Activated T-helper 17 cell treated with anti-CD3 and anti-CD28 coated beads, Interleukin-2, amount 50 U/mL, for 72 hours (primary cell): ENCODE data around the gene KIF3A. TPM values are rescaled to one million over a fixed set of nuclear protein-coding genes. Genes with fewer than 3 reads are reported as not detected.

ENCODE experiments used
- ATAC-seq: fragments of 150-1000 bp; cut with Tn5 transposase; replicated peaks from 2 replicates; pipeline ENCODE4 v1.10.0; 2021; ENCODE audit warnings: mild to moderate bottlenecking, moderate library complexity
- H3K27ac Mint-ChIP-seq: one replicate; pipeline ENCODE4 v1.8.0; 2022; ENCODE audit warnings: mixed read lengths
- H3K27me3 Mint-ChIP-seq: one replicate; pipeline ENCODE4 v1.8.0; 2022; ENCODE audit warnings: mixed read lengths
- H3K36me3 Mint-ChIP-seq: one replicate; pipeline ENCODE4 v1.8.0; 2022; ENCODE audit warnings: low read depth, mild to moderate bottlenecking, mixed read lengths
- H3K4me1 Mint-ChIP-seq: one replicate; pipeline ENCODE4 v1.8.0; 2022; ENCODE audit warnings: mixed read lengths
- H3K4me3 Mint-ChIP-seq: one replicate; pipeline ENCODE4 v1.8.0; 2022; ENCODE audit warnings: mild to moderate bottlenecking, mixed read lengths
- H3K9me3 Mint-ChIP-seq: one replicate; pipeline ENCODE4 v1.8.0; 2022; ENCODE audit warnings: mixed read lengths
- total RNA-seq, 2 donors: library from RNA; stranded (reverse); gene quantifications; one replicate each; pipeline ENCODE4 v1.2.3, GENCODE V29; 2022

The KIF3A gene
- total RNA-seq, 2 donors from 2014 or later = 8.3 to 13.9 TPM

- Mint-ChIP-seq H3K27ac (no peak overlapping the region), H3K4me1 (no peaks in the 10 kb centered on the region), H3K9me3 (no peaks in the 10 kb centered on the region), H3K36me3 (no peaks in the 10 kb centered on the region), H3K27me3 (no peaks in the 10 kb centered on the region), H3K4me3 (no peak overlapping the region)
- no peak for ATAC-seq
Observed at GRCh38 chr5:132675936-132676689, 61.2 kb downstream of the KIF3A start.

- Mint-ChIP-seq H3K36me3 (no peaks in the 10 kb centered on the region), H3K27ac (peak overlapping the region; percentile 63), H3K27me3 (no peaks in the 10 kb centered on the region), H3K4me3 (peak overlapping the region; percentile 49), H3K4me1 (no peaks in the 10 kb centered on the region), H3K9me3 (no peaks in the 10 kb centered on the region)
- ATAC-seq = peak; percentile 83
Observed at GRCh38 chr5:132674671-132675506, 62.5 kb downstream of the KIF3A start.

- Mint-ChIP-seq H3K27me3 (no peaks in the 10 kb centered on the region), H3K4me3 (peak within 1 kb of the TSS; percentile 49), H3K9me3 (no peaks in the 10 kb centered on the region), H3K27ac (peak within 1 kb of the TSS; percentile 63), H3K36me3 (no peaks in the 10 kb centered on the region), H3K4me1 (no peaks in the 10 kb centered on the region)
- ATAC-seq = no peak
Observed at GRCh38 chr5:132673939-132674630, 63.3 kb downstream of the KIF3A start, which contains the start of gene IL4. Gene IL4 (plus strand): TSS chr5:132673989. CDS start chr5:132674051, 62 bp downstream.

GRCh38 chr5:132673488-132673887 lies 63.9 kb downstream of the KIF3A start:
- Mint-ChIP-seq H3K9me3 (no peaks in the 10 kb centered on the region), H3K4me1 (no peaks in the 10 kb centered on the region), H3K4me3 (no peak overlapping the region), H3K36me3 (no peaks in the 10 kb centered on the region), H3K27ac (no peak overlapping the region), H3K27me3 (no peaks in the 10 kb centered on the region)
- ATAC-seq = no peak

- H3K36me3 Mint-ChIP-seq = no peaks in the 10 kb centered on the region
- peaks cover 7% of the 10 kb centered on the region for H3K4me1 Mint-ChIP-seq
- H3K9me3 Mint-ChIP-seq = no peaks in the 10 kb centered on the region
- no peak overlapping the region for H3K27ac Mint-ChIP-seq
- peaks cover 6% of the 10 kb centered on the region for H3K27me3 Mint-ChIP-seq
- no peak for ATAC-seq
- H3K4me3 Mint-ChIP-seq = no peak overlapping the region
Observed at GRCh38 chr5:132671000-132671399, 66.3 kb downstream of the KIF3A start.

GRCh38 chr5:132669966-132670882 lies 67.1 kb downstream of the KIF3A start:
- Mint-ChIP-seq H3K4me3 (no peak overlapping the region), H3K9me3 (no peaks in the 10 kb centered on the region), H3K36me3 (no peaks in the 10 kb centered on the region), H3K4me1 (peaks cover 7% of the 10 kb centered on the region), H3K27ac (no peak overlapping the region), H3K27me3 (peaks cover 6% of the 10 kb centered on the region)
- ATAC-seq = no peak

GRCh38 chr5:132669455-132669820 lies 67.9 kb downstream of the KIF3A start:
- Mint-ChIP-seq H3K27ac (no peak overlapping the region), H3K27me3 (peaks cover 6% of the 10 kb centered on the region), H3K9me3 (no peaks in the 10 kb centered on the region), H3K4me1 (peaks cover 7% of the 10 kb centered on the region), H3K4me3 (no peak overlapping the region), H3K36me3 (no peaks in the 10 kb centered on the region)
- no peak for ATAC-seq

- ATAC-seq = no peak
- Mint-ChIP-seq H3K4me3 (no peak overlapping the region), H3K27me3 (peaks cover 6% of the 10 kb centered on the region), H3K27ac (no peak overlapping the region), H3K36me3 (no peaks in the 10 kb centered on the region), H3K4me1 (peaks cover 10% of the 10 kb centered on the region), H3K9me3 (no peaks in the 10 kb centered on the region)
Observed at GRCh38 chr5:132668706-132669454, 68.5 kb downstream of the KIF3A start.

GRCh38 chr5:132667761-132668705 lies 69.3 kb downstream of the KIF3A start:
- ATAC-seq = no peak
- H3K4me3 Mint-ChIP-seq = no peak overlapping the region
- no peak overlapping the region for H3K27ac Mint-ChIP-seq
- H3K36me3 Mint-ChIP-seq = no peaks in the 10 kb centered on the region
- H3K4me1 Mint-ChIP-seq = peaks cover 17% of the 10 kb centered on the region
- no peaks in the 10 kb centered on the region for H3K9me3 Mint-ChIP-seq
- H3K27me3 Mint-ChIP-seq = peaks cover 6% of the 10 kb centered on the region

- ATAC-seq = no peak
- Mint-ChIP-seq H3K4me3 (no peak overlapping the region), H3K9me3 (no peaks in the 10 kb centered on the region)
Observed at GRCh38 chr5:132667309-132667708, 70.0 kb downstream of the KIF3A start.

GRCh38 chr5:132666310-132667123 lies 70.8 kb downstream of the KIF3A start:
- Mint-ChIP-seq H3K27me3 (peaks cover 6% of the 10 kb centered on the region), H3K27ac (no peak overlapping the region), H3K4me3 (no peak overlapping the region), H3K4me1 (peaks cover 19% of the 10 kb centered on the region), H3K36me3 (no peaks in the 10 kb centered on the region), H3K9me3 (no peaks in the 10 kb centered on the region)
- no peak for ATAC-seq

More at GRCh38 chr5:132667309-132667708, 70.0 kb downstream of the KIF3A start:
- H3K4me1 Mint-ChIP-seq = peaks cover 19% of the 10 kb centered on the region
- no peaks in the 10 kb centered on the region for H3K36me3 Mint-ChIP-seq
- peaks cover 6% of the 10 kb centered on the region for H3K27me3 Mint-ChIP-seq
- H3K27ac Mint-ChIP-seq = no peak overlapping the region

GRCh38 chr5:132665574-132666080 lies 71.7 kb downstream of the KIF3A start:
- H3K4me3 Mint-ChIP-seq = no peak overlapping the region
- H3K36me3 Mint-ChIP-seq = no peaks in the 10 kb centered on the region
- peaks cover 6% of the 10 kb centered on the region for H3K27me3 Mint-ChIP-seq
- H3K27ac Mint-ChIP-seq = no peak overlapping the region
- H3K9me3 Mint-ChIP-seq = no peaks in the 10 kb centered on the region
- ATAC-seq = no peak
- H3K4me1 Mint-ChIP-seq = peaks cover 19% of the 10 kb centered on the region
